Kidney tubule cell (primary cell): ENCODE measurements around the gene ADSS1.

Source experiments
- DNase-seq: peaks from one replicate; pipeline ENCODE4 v3.0.0-alpha.2; 2018; ENCODE audit warnings: low spot score

The ADSS1 gene

GRCh38 chr14:104723651-104724406 is at the start of gene ADSS1:
Gene ADSS1 (plus strand): TSS chr14:104724229. CDS start chr14:104724271, 42 bp downstream.
- DNase-seq: peak; percentile 56

- DNase-seq: no peak
These were observed 48.6 kb upstream of the ADSS1 start for GRCh38 chr14:104675447-104675846.

GRCh38 chr14:104676130-104676693 is 47.8 kb upstream of the ADSS1 start:
- no peak for DNase-seq

GRCh38 chr14:104676694-104677511 is 47.1 kb upstream of the ADSS1 start:
- DNase-seq: no peak

GRCh38 chr14:104677512-104678332 is 46.3 kb upstream of the ADSS1 start:
- DNase-seq: peak; percentile 88

GRCh38 chr14:104678346-104678745 is 45.7 kb upstream of the ADSS1 start:
- no peak for DNase-seq

- no peak for DNase-seq
These were observed 44.9 kb upstream of the ADSS1 start for GRCh38 chr14:104678901-104679705.

- peak; percentile 75 for DNase-seq
These were observed 43.8 kb upstream of the ADSS1 start for GRCh38 chr14:104680056-104680805.

GRCh38 chr14:104680806-104681688 is 43.0 kb upstream of the ADSS1 start:
- peak; percentile 88 for DNase-seq

- DNase-seq: peak; percentile 86
These were observed 42.3 kb upstream of the ADSS1 start for GRCh38 chr14:104681689-104682074.

GRCh38 chr14:104682107-104682593 is 41.9 kb upstream of the ADSS1 start:
- DNase-seq: no peak

GRCh38 chr14:104683653-104684448 is 40.2 kb upstream of the ADSS1 start:
- no peak for DNase-seq

- DNase-seq: no peak
These were observed 39.6 kb upstream of the ADSS1 start for GRCh38 chr14:104684449-104684821.

GRCh38 chr14:104685216-104685997 is 38.6 kb upstream of the ADSS1 start:
- DNase-seq: peak; percentile 28

GRCh38 chr14:104685998-104686610 is 37.9 kb upstream of the ADSS1 start:
- no peak for DNase-seq

GRCh38 chr14:104686624-104687517 is 37.2 kb upstream of the ADSS1 start:
- DNase-seq: no peak
